Suprapubic skin (tissue), 3 donors: ENCODE results near the gene RELN.

ENCODE experiments used
- POLR2AphosphoS5 ChIP-seq, 3 donors: sonication (generic); formaldehyde crosslinking; IDR thresholded peaks; one replicate each; pipeline ENCODE4 v1.6.1; 2017; ENCODE audit warnings: antibody characterized with exemption in 3 of 3
- TF ChIP-seq, protein P1 (sequence below), 2 donors: fragments of 200-600 bp in 1 of 2; fragments of 450-650 bp in 1 of 2; sonication (generic) in 1 of 2; IDR thresholded peaks; one replicate each; pipeline ENCODE4 v1.5.1; 2016 to 2019; ENCODE audit warnings: antibody characterized with exemption in 2 of 2, mild to moderate bottlenecking in 1 of 2, moderate library complexity in 1 of 2

DNA sequence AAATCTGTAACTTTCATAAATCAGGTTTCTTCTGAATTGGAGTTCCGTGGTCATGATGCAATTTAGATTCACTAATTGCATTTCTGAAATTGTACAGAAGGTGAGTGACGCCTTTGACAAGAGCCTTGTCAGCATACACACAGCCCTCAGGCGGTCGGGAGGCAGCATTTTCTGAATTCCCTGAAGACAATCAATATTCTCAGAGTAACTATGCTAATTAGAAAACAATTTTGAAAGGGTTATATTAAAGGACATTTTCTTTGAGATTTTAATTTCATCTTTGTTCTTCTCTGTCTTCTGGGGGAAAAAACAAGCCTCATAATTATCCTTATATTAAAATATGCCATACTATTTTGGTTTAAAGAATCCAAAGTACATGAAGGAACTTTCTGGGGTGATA, 488.3 kb downstream of the RELN start:
- TF ChIP-seq, protein P1, sequence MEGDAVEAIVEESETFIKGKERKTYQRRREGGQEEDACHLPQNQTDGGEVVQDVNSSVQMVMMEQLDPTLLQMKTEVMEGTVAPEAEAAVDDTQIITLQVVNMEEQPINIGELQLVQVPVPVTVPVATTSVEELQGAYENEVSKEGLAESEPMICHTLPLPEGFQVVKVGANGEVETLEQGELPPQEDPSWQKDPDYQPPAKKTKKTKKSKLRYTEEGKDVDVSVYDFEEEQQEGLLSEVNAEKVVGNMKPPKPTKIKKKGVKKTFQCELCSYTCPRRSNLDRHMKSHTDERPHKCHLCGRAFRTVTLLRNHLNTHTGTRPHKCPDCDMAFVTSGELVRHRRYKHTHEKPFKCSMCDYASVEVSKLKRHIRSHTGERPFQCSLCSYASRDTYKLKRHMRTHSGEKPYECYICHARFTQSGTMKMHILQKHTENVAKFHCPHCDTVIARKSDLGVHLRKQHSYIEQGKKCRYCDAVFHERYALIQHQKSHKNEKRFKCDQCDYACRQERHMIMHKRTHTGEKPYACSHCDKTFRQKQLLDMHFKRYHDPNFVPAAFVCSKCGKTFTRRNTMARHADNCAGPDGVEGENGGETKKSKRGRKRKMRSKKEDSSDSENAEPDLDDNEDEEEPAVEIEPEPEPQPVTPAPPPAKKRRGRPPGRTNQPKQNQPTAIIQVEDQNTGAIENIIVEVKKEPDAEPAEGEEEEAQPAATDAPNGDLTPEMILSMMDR (IDR thresholded peaks at IDR 0.05): no peak
- no peak for TF ChIP-seq POLR2AphosphoS5 (IDR thresholded peaks at IDR 0.05)
